ENCODE data around the gene KCNJ11. TPM values are rescaled to one million over a fixed set of nuclear protein-coding genes. Genes with fewer than 3 reads are reported as not detected.

Gene KCNJ11
- total and polyA plus RNA-seq, 2 of the 8 experiments (the other 6 are each of a cell fraction or from before 2014, with no cell fraction given) = 3.8 to 6.3 TPM

- H4K20me1 ChIP-seq (replicated peaks in 1 of 2; ENCODE audit: control insufficient read depth in 1 of 2, insufficient read depth in 2 of 2, low read length in 2 of 2) = no peaks in the 10 kb centered on the region
- WGBS, 2 experiments (ENCODE audit: extremely low coverage in 1 of 2, insufficient coverage in 1 of 2, insufficient read length in 1 of 2, insufficient replicate concordance in 2 of 2, low coverage in 1 of 2, low lambda C conversion rate in 2 of 2, missing lambda C conversion rate in 1 of 2) = 95% methylated on average over 3 of the region's 3 CpGs; no CpG with 5 or more reads in 1 of the 2 experiments
- H4K8ac ChIP-seq (ENCODE audit: extremely low read depth, insufficient read depth, low read length) = no peak overlapping the region; the same call in 1 of the 2 replicates
- ChIA-PET CTCF (ENCODE audit: partially characterized antibody) (interaction anchor here (0.6 to 1.8 kb wide), 7 partner anchors 11 to 95 kb away, joined by 3 to 4 read pairs (median 3); no protein-coding TSS in a partner anchor), POLR2A (ENCODE audit: partially characterized antibody) (no interaction called here)
- H3K56ac ChIP-seq (replicated peaks; ENCODE audit: insufficient read length, low read depth, low read length) = no peak overlapping the region
- no peak overlapping the region for H3K14ac ChIP-seq (ENCODE audit: insufficient read length)
- no peak overlapping the region for H2BK12ac ChIP-seq (ENCODE audit: low read depth, low read length)
- no peaks in the 10 kb centered on the region; a peak in 1 of 4 replicates for H3K9me3 ChIP-seq (ENCODE audit: insufficient read depth in 2 of 2, low read depth in 1 of 2, low read length in 1 of 2)
- no peaks in the 10 kb centered on the region for H3K79me2 ChIP-seq (ENCODE audit: control insufficient read depth in 1 of 2, insufficient read depth in 2 of 2, low read length in 2 of 2)
- no peak overlapping the region for H4K91ac ChIP-seq (replicated peaks; ENCODE audit: insufficient read length, low read length)
- no peak overlapping the region for H2AFZ ChIP-seq (ENCODE audit: low read length)
- no peak overlapping the region for H4K5ac ChIP-seq (ENCODE audit: insufficient read length, low read depth, low read length)
- H3K4ac ChIP-seq (replicated peaks; ENCODE audit: insufficient read length, low read depth, low read length) = no peak overlapping the region
- no peaks in the 10 kb centered on the region for H3K79me1 ChIP-seq (ENCODE audit: low read depth, low read length)
- H2BK20ac ChIP-seq (ENCODE audit: low read length) = peak overlapping the region; percentile 5; the same call in 1 of the 2 replicates
- H3K23ac ChIP-seq (ENCODE audit: insufficient read length) = no peak overlapping the region
- H3K36me3 ChIP-seq (ENCODE audit: control insufficient read depth in 2 of 4, insufficient read depth in 4 of 4, low read length in 3 of 4) = no peaks in the 10 kb centered on the region
- peaks cover 0 to 4% (median 1%) of the 10 kb centered on the region in 4 experiments; a peak in 4 of 7 replicates for H3K4me1 ChIP-seq (replicated peaks in 1 of 4; ENCODE audit: control insufficient read depth in 3 of 4, insufficient read depth in 4 of 4, low read length in 3 of 4)
- FAIRE-seq = no peak
- H2AK5ac ChIP-seq (ENCODE audit: low read depth, low read length) = no peak overlapping the region
- no peak overlapping the region for H3K27ac ChIP-seq (ENCODE audit: low read depth, low read length)
- H2BK5ac ChIP-seq (ENCODE audit: low read depth, low read length) = no peak overlapping the region
- no peak overlapping the region for H3K4me2 ChIP-seq (ENCODE audit: insufficient read depth in 1 of 2, low read depth in 2 of 2, low read length in 2 of 2)
- no peak overlapping the region for H3K4me3 ChIP-seq (ENCODE audit: extremely low read depth in 1 of 4, insufficient read depth in 2 of 4, low read depth in 3 of 4, low read length in 4 of 4)
- H3K18ac ChIP-seq (ENCODE audit: extremely low read depth, low read length) = no peak overlapping the region
- no peaks in the 10 kb centered on the region for H3K23me2 ChIP-seq (ENCODE audit: low read depth, low read length)
- no peak overlapping the region for H2BK15ac ChIP-seq (ENCODE audit: low read length)
- H3K27me3 ChIP-seq (replicated peaks in 1 of 4; ENCODE audit: control insufficient read depth in 3 of 4, extremely low read depth in 1 of 4, insufficient read depth in 3 of 4, low read length in 3 of 4) = peaks cover 1 to 29% (median 26%) of the 10 kb centered on the region in 4 experiments; a peak in 6 of 7 replicates
- DNase-seq (ENCODE audit: low read depth in 1 of 2, low spot score in 2 of 2) = no peak
- H2BK120ac ChIP-seq (replicated peaks; ENCODE audit: low read depth, low read length) = no peak overlapping the region
- no peak overlapping the region for H3K9ac ChIP-seq (replicated peaks in 1 of 4; ENCODE audit: extremely low read depth in 1 of 4, low read depth in 3 of 4, low read length in 3 of 4)
- TF ChIP-seq CHD1 (IDR thresholded peaks at IDR 0.05; ENCODE audit: low read depth, low read length) (no peak), JUND (IDR thresholded peaks at IDR 0.05; ENCODE audit: low read length) (no peak), RFX5 (IDR thresholded peaks at IDR 0.05; ENCODE audit: borderline replicate concordance, low read depth, low read length) (no peak), PHF8 (conservative IDR thresholded peaks at IDR 0.05; ENCODE audit: low read depth, low read length) (no peak), USF2 (IDR thresholded peaks at IDR 0.05; ENCODE audit: low read length) (no peak), TCF12 (IDR thresholded peaks at IDR 0.05; ENCODE audit: low read depth, low read length) (no peak), HDAC2 (IDR thresholded peaks at IDR 0.05; ENCODE audit: borderline replicate concordance in 1 of 2, low read depth in 2 of 2, low read length in 2 of 2) (no peak), EP300 (IDR thresholded peaks at IDR 0.05; ENCODE audit: borderline replicate concordance in 1 of 2, low read depth in 2 of 2, low read length in 2 of 2) (no peak), SAP30 (IDR thresholded peaks at IDR 0.05; ENCODE audit: insufficient read depth, insufficient replicate concordance, low read length) (no peak), MAFK (IDR thresholded peaks at IDR 0.05; ENCODE audit: low read depth, low read length) (no peak), BACH1 (IDR thresholded peaks at IDR 0.05; ENCODE audit: low read length) (no peak), GABPA (IDR thresholded peaks at IDR 0.05; ENCODE audit: borderline replicate concordance, insufficient read depth, low read length) (no peak)
These were observed 48.9 kb upstream of the KCNJ11 start for GRCh38 chr11:17437366-17437765.
